ENCODE data around the gene RALA.

RALA gene

GRCh38 chr7:39613577-39613976 lies 9.8 kb upstream of the RALA start:
- no peak for DNase-seq (ENCODE audit: low read depth in 3 of 3)

- no peak for DNase-seq (ENCODE audit: low read depth in 3 of 3)
Observed at GRCh38 chr7:39614299-39614698, 9.1 kb upstream of the RALA start.

- DNase-seq (ENCODE audit: low read depth in 3 of 3): no peak
Observed at GRCh38 chr7:39615350-39615975, 7.9 kb upstream of the RALA start.

- DNase-seq (ENCODE audit: low read depth in 3 of 3): no peak
Observed at GRCh38 chr7:39616138-39616537, 7.2 kb upstream of the RALA start.

- no peak for DNase-seq (ENCODE audit: low read depth in 3 of 3)
Observed at GRCh38 chr7:39617005-39617404, 6.4 kb upstream of the RALA start.

- DNase-seq (ENCODE audit: low read depth in 3 of 3): no peak
Observed at GRCh38 chr7:39618868-39619267, 4.5 kb upstream of the RALA start.

GRCh38 chr7:39620486-39620885 lies 2.9 kb upstream of the RALA start:
- DNase-seq (ENCODE audit: low read depth in 3 of 3): no peak

GRCh38 chr7:39621261-39621660 lies 2.1 kb upstream of the RALA start:
- DNase-seq (ENCODE audit: low read depth in 3 of 3): no peak

- DNase-seq (ENCODE audit: low read depth in 3 of 3): no peak
Observed at GRCh38 chr7:39621784-39622411, 1.5 kb upstream of the RALA start.

- DNase-seq (ENCODE audit: low read depth in 3 of 3): no peak
Observed at GRCh38 chr7:39622609-39623008, 763 bp upstream of the RALA start.

GRCh38 chr7:39623732-39624441 lies 515 bp downstream of the RALA start:
- no peak for DNase-seq (ENCODE audit: low read depth in 3 of 3)

GRCh38 chr7:39624442-39624807 lies 1.1 kb downstream of the RALA start:
- no peak for DNase-seq (ENCODE audit: low read depth in 3 of 3)

GRCh38 chr7:39624935-39625694 lies 1.7 kb downstream of the RALA start:
- DNase-seq (ENCODE audit: low read depth in 3 of 3): no peak

- DNase-seq (ENCODE audit: low read depth in 3 of 3): no peak
Observed at GRCh38 chr7:39631736-39632308, 8.4 kb downstream of the RALA start.

GRCh38 chr7:39633563-39634477 lies 10.4 kb downstream of the RALA start:
- no peak for DNase-seq (ENCODE audit: low read depth in 3 of 3)

- no peak for DNase-seq (ENCODE audit: low read depth in 3 of 3)
Observed at GRCh38 chr7:39634478-39634805, 11.1 kb downstream of the RALA start.

- DNase-seq (ENCODE audit: low read depth in 3 of 3): no peak
Observed at GRCh38 chr7:39637400-39637799, 14.0 kb downstream of the RALA start.

GRCh38 chr7:39637963-39638485 lies 14.7 kb downstream of the RALA start:
- no peak for DNase-seq (ENCODE audit: low read depth in 3 of 3)

GRCh38 chr7:39642896-39643295 lies 19.5 kb downstream of the RALA start:
- no peak for DNase-seq (ENCODE audit: low read depth in 3 of 3)

- no peak for DNase-seq (ENCODE audit: low read depth in 3 of 3)
Observed at GRCh38 chr7:39644170-39644569, 20.8 kb downstream of the RALA start.

All from stimulated activated CD4-positive, alpha-beta T cell treated with anti-CD3 and anti-CD28 coated beads, TNF-alpha, amount 100 ng/mL, for 48 hours (primary cell).